ENCODE data around the gene ZFP36. TPM values are rescaled to one million over a fixed set of nuclear protein-coding genes. Genes with fewer than 3 reads are reported as not detected.

ZFP36 gene
- total RNA-seq, 8 experiments from 2014 or later: 0.96 to 30.4 (median 6.6) TPM

DNA sequence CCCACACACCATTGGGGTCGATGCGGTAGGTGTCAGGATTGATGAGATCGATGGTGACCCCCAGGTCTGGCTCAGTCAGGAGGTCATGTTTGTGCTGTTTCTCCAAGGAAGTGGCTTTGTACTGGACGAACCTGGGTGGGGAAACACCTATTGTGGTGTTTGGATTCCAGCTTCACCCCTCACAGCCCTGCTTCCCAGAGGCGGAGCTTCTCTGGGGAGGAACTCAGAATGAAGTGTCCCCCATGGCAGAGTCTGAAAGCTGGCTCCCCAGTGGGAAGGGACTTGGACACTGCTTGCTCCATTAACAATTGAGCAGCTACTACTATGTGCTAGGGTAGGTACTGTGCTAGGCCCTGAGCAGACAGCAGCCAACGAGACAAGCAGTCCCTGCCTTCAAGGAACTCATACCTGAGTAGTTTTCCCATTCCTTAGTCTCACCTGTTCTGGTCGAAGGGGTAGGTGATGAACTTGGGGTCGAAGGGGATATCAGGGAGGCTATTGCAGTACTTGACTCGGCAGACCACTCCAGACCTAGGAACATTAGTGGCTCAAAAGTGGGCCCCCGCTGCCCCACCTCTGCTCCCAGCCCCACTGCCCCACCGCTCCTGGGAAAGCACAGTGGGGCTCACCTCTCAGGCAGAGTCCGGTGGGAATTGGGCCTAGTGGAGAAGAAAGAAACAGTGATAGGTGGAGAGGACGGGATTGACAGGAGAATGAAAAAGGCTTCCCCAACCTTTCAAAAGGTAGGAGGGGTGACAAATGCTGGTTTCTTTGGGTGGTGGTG is 16.8 kb upstream of the ZFP36 start:
- in situ Hi-C loops (cut with MboI; ENCODE audit: low pct_unique_long_range_greater_than_20kb in 2 of 9, low sequenced_read_pairs in 9 of 9, unreplicated experiment in 9 of 9): no loop called here
- 10 to 90% (median 80%) methylated on average over 1 to 4 of the region's 13 CpGs; no CpG with 5 or more reads in 3 of the 10 experiments for WGBS, 10 experiments
- no peak for ATAC-seq (replicated peaks in 6 of 8)
- peaks cover 5 to 13% of the 10 kb centered on the region in 2 donors for H3K4me1 ChIP-seq (replicated peaks in 1 of 2)
- H3K4me3 ChIP-seq: peak overlapping the region; percentile 62 to 86 (median 68)
- H3K27ac ChIP-seq: peak overlapping the region; percentile 98 to 99

DNA sequence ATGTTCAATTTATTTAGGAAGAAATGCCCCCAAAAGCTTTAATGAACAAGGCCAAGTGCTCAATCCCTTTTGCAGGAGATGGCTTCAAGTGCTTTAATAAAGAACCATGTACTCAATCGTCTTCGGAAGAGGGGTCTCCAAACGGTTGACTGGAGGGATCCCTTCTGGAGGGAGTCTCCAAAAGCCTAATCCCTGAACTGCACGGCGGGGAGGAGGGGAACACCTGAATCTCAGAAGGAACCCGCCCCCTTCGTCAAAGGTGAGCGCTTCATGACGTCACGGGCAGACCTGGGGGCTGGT is 16.2 kb upstream of the ZFP36 start:
- in situ Hi-C loops (cut with MboI; ENCODE audit: low pct_unique_long_range_greater_than_20kb in 2 of 9, low sequenced_read_pairs in 9 of 9, unreplicated experiment in 9 of 9): no loop called here
- Histone ChIP-seq H3K4me1 (replicated peaks in 1 of 2) (peaks cover 5 to 13% of the 10 kb centered on the region in 2 donors), H3K27ac (peak overlapping the region; percentile 98 to 99), H3K4me3 (peak overlapping the region; percentile 62 to 86 (median 68))
- ATAC-seq (replicated peaks in 6 of 8): no peak
- 0 to 4% (median 2%) methylated on average over 2 to 10 of the region's 10 CpGs; no CpG with 5 or more reads in 3 of the 10 experiments for WGBS, 10 experiments

GRCh38 chr19:39390751-39391437 is 15.8 kb upstream of the ZFP36 start, which contains the start of the genes MED29 and PAF1:
TSS of gene MED29 (plus strand) at chr19:39391378. CDS start at chr19:39391423, 45 bp downstream.
TSS of gene PAF1 (minus strand) at chr19:39391106. CDS start at chr19:39390864, 242 bp downstream.
- Histone ChIP-seq H3K4me1 (replicated peaks in 1 of 2) (peaks cover 5 to 13% of the 10 kb centered on the region in 2 donors), H3K27ac (peak within 1 kb of the TSS; percentile 98 to 99), H3K4me3 (peak within 1 kb of the TSS; percentile 62 to 86 (median 68))
- peak; percentile 89 to 95 (median 95) for ATAC-seq (replicated peaks in 6 of 8)
- in situ Hi-C loops (cut with MboI; ENCODE audit: low pct_unique_long_range_greater_than_20kb in 2 of 9, low sequenced_read_pairs in 9 of 9, unreplicated experiment in 9 of 9): no loop called here
- 0 to 1% (median 0%) methylated on average over 2 to 16 of the region's 60 CpGs; no CpG with 5 or more reads in 4 of the 10 experiments for WGBS, 10 experiments

GRCh38 chr19:39397360-39398296 is 9.0 kb upstream of the ZFP36 start:
- no peak overlapping the region for H3K27ac ChIP-seq
- peaks cover 3 to 5% of the 10 kb centered on the region in 2 donors for H3K4me1 ChIP-seq (replicated peaks in 1 of 2)
- in situ Hi-C loops (cut with MboI; ENCODE audit: low pct_unique_long_range_greater_than_20kb in 2 of 9, low sequenced_read_pairs in 9 of 9, unreplicated experiment in 9 of 9): no loop called here
- 50 to 67% methylated on average over 2 to 3 of the region's 17 CpGs; no CpG with 5 or more reads in 8 of the 10 experiments for WGBS, 10 experiments
- peak; percentile 47 to 82 (median 58) for ATAC-seq (replicated peaks in 6 of 8)
- H3K4me3 ChIP-seq: peak overlapping the region in 1 of 5 donors; percentile 4

- ATAC-seq (replicated peaks in 6 of 8): peak in 2 of 8 experiments; percentile 38 to 39
- Histone ChIP-seq H3K27ac (no peak overlapping the region), H3K4me3 (no peak overlapping the region), H3K4me1 (replicated peaks in 1 of 2) (peaks cover 5 to 10% of the 10 kb centered on the region in 2 donors)
- WGBS, 10 experiments: 83 to 95% (median 90%) methylated on average over 2 to 5 of the region's 11 CpGs; no CpG with 5 or more reads in 7 of the 10 experiments
- in situ Hi-C loops (cut with MboI; ENCODE audit: low pct_unique_long_range_greater_than_20kb in 2 of 9, low sequenced_read_pairs in 9 of 9, unreplicated experiment in 9 of 9): no loop called here
Measured at GRCh38 chr19:39398297-39398864, 8.3 kb upstream of the ZFP36 start.

- ATAC-seq (replicated peaks in 6 of 8): no peak
- H3K4me1 ChIP-seq (replicated peaks in 1 of 2): peaks cover 11 to 16% of the 10 kb centered on the region in 2 donors
- 93 to 100% methylated on average over 3 to 4 of the region's 4 CpGs; no CpG with 5 or more reads in 8 of the 10 experiments for WGBS, 10 experiments
- H3K4me3 ChIP-seq: no peak overlapping the region
- H3K27ac ChIP-seq: no peak overlapping the region
- in situ Hi-C loops (cut with MboI; ENCODE audit: low pct_unique_long_range_greater_than_20kb in 2 of 9, low sequenced_read_pairs in 9 of 9, unreplicated experiment in 9 of 9): no loop called here
Measured at GRCh38 chr19:39399668-39400050, 7.0 kb upstream of the ZFP36 start.

DNA sequence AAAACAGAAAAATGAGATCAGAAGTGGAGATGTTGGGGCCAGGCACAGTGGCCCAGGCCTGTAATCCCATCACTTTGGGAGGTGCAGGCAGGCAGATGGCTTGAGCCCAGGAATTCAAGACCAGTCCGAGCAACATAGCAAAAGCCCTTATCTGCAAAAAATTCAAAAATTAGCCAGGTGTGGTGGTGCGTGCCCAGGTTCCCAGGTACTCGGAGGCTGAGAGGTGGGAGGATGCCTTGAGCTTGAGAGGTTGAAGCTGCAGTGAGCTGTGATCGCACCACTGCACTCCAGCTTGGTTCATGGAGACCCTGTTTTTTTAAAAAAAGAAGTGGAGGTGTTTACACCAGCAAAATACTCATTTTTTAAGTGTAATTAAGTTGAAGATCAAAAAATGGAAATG is 6.6 kb upstream of the ZFP36 start:
- in situ Hi-C loops (cut with MboI; ENCODE audit: low pct_unique_long_range_greater_than_20kb in 2 of 9, low sequenced_read_pairs in 9 of 9, unreplicated experiment in 9 of 9): no loop called here
- WGBS, 10 experiments: 82 to 100% (median 95%) methylated on average over 1 to 4 of the region's 4 CpGs; no CpG with 5 or more reads in 4 of the 10 experiments
- no peak overlapping the region for H3K27ac ChIP-seq
- H3K4me3 ChIP-seq: no peak overlapping the region
- H3K4me1 ChIP-seq (replicated peaks in 1 of 2): peaks cover 11 to 16% of the 10 kb centered on the region in 2 donors
- no peak for ATAC-seq (replicated peaks in 6 of 8)

DNA sequence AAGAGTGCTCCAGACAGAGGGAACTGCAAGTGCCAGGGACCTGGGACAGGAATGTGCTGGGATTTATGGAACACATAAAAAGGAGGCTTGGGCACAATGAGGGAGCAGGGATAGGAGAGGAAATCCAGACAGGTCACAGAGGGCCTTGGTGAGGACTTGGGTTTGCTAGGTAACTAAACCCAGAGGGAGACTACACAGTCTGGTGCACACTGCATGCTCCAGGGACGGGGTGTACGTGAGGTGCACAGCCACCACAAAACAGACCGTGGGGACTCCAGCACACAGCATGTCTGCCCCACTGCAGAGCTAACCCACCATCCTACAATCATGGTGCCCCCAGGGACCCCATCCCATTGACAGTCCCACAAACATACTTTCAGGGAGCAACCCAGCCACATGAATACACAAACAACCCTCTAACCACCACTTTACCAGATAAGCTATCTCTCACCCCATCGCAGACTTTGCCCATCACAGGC is 5.5 kb upstream of the ZFP36 start:
- H3K27ac ChIP-seq: no peak overlapping the region
- H3K4me1 ChIP-seq (replicated peaks in 1 of 2): peaks cover 11 to 16% of the 10 kb centered on the region in 2 donors
- no peak for ATAC-seq (replicated peaks in 6 of 8)
- in situ Hi-C loops (cut with MboI; ENCODE audit: low pct_unique_long_range_greater_than_20kb in 2 of 9, low sequenced_read_pairs in 9 of 9, unreplicated experiment in 9 of 9): no loop called here
- H3K4me3 ChIP-seq: no peak overlapping the region
- 17 to 80% (median 63%) methylated on average over 1 to 2 of the region's 4 CpGs; no CpG with 5 or more reads in 6 of the 10 experiments for WGBS, 10 experiments

DNA sequence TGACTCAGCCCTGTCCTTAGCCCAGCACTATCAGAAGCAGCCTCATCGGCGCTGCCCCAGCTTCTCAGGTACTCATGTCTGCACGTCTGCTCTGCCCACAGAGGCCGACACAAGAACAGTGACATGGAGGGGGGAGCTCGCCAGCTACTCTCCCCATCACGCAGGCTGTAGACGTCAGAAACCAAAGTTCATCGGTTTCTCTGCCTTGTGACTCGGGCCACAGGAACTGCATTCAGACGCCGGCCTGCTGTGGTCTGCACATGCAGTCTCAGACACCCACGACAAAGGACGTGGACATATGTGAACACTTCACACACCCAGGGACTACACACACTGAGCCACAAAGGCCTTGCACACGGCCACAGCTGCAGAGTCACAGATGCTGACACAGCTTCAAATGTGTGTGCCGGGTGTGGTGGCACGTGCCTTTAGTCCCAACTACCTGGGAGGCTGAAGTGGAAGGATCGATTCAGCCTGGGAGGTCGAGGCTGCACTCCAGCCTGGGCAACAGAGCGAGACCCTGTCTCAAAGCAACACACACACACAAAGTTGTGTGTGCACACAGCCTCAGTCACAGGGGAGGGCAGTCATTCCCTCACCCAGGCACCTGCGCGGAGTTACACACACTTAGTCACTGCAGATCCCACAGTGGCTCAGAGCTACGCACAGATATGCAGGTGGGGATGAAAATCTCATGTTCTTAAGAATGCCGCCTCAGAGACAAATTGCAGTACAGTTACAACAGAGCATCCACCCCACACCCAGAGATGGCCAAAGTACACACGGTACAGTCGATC is 4.9 kb upstream of the ZFP36 start:
- H3K4me3 ChIP-seq: no peak overlapping the region
- H3K4me1 ChIP-seq (replicated peaks in 1 of 2): peaks cover 11 to 16% of the 10 kb centered on the region in 2 donors
- in situ Hi-C loops (cut with MboI; ENCODE audit: low pct_unique_long_range_greater_than_20kb in 2 of 9, low sequenced_read_pairs in 9 of 9, unreplicated experiment in 9 of 9): no loop called here
- ATAC-seq (replicated peaks in 6 of 8): peak in 1 of 8 experiments; percentile 0
- H3K27ac ChIP-seq: peak overlapping the region; percentile 71 to 86
- 20 to 81% (median 64%) methylated on average over 1 to 16 of the region's 25 CpGs; no CpG with 5 or more reads in 2 of the 10 experiments for WGBS, 10 experiments

DNA sequence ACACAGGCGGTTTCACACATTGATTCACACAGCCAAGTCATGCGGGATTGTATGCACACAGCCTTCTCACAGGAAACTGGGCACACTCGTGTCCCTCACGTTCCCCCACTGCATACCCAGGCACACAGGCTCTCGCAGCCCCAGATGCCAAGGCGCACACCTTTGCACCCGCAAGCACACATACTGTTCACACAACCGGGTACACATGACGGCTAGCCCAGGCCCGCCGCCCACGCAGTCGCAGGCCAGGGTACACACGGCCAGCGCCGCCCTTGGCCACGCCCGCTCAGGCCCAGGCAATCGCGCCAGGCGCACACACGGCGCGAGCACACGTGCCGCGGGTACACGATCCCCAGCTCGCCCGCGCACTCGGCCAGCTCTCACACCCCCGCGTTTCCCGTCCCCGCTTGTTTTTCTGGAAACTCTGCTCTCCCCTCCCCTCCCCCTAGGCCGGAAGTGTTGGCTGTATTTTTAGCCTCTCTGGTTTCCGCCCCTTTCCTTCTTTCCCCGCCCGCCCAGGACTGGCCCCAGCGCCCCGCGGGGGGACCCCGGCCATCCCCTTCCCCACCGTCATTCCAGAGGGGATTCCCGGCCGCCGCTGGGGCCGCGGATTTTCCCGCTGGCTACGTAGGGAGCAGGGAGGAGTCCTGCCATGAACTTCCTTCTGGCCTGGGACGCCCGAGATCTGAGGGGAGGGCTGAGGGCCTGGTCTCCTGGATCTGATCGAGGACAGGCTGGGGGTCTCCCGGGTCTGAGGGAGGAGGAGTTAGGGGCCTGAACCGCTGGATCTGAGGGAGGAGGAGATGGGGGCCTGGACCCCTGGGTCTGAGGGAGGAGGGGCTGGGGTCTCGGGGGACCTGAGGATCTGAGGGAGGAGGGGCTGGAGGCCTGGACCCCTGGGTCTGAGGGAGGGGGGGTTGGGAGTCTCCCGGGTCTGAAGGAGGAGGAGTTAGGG is 4.0 kb upstream of the ZFP36 start:
- in situ Hi-C loops (cut with MboI; ENCODE audit: low pct_unique_long_range_greater_than_20kb in 2 of 9, low sequenced_read_pairs in 9 of 9, unreplicated experiment in 9 of 9): no loop called here
- H3K4me3 ChIP-seq: peak overlapping the region; percentile 16 to 30 (median 22)
- peaks cover 11 to 16% of the 10 kb centered on the region in 2 donors for H3K4me1 ChIP-seq (replicated peaks in 1 of 2)
- ATAC-seq (replicated peaks in 6 of 8): peak; percentile 12 to 62 (median 46)
- WGBS, 10 experiments: 2 to 63% (median 33%) methylated on average over 1 to 20 of the region's 59 CpGs; no CpG with 5 or more reads in 6 of the 10 experiments
- peak overlapping the region; percentile 71 to 86 for H3K27ac ChIP-seq

Measured in motor neuron (in vitro differentiated cells).